Activated CD4-positive, CD25-positive, alpha-beta regulatory T cell (primary cell): ENCODE data around the gene ESYT3.
A peak's percentile ranks its signal among the peaks of the same experiment; 100 is the strongest.
"Not testable (repeated sequence)": the region's sequence is repeated elsewhere in the genome, so short reads cannot be mapped to it uniquely, and the experiment has no call there.

Source experiments
- DNase-seq, 4 experiments: peaks; one replicate each; lab custom pipeline; 2025; lab: John Stamatoyannopoulos, UW

ESYT3 gene

DNA sequence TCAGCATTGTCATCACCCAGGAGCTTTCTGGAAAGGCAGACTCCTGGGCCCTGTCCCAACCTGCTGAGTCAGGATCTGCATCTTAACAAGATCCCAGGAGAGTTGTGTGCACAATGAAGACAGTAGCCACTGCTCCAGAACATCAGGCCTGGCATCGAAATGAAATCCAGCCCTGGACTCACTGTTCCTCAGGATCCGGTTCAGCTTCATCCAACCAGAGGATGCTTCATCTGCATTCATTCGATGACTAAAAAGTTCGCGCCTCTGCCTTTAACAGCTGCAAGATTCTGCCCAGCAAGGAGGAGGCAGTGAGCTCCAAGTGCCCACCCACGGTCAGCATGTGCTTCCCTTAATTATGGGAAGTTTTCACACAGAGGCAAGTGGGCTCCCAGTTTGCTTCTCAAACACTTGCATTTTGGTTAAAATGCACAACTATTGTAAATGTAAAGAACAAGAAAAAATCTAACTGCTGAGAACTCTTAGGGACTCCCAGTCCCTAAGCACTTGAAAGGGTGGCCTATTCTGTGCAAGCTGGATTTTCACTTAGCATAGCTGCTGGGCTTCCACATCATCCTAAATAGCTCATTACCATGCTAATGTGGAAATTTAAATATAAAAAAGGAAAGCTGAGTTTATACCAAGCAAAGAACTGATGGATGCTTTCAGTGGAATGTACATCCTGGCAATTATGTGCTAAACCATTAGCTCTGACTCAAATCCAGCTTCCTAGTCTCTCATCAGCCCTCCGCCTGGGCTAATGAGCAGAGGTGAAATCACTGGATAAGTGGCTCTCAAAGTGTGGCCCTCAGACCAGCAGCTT is 25.5 kb upstream of the ESYT3 start:
- DNase-seq = no peak

DNA sequence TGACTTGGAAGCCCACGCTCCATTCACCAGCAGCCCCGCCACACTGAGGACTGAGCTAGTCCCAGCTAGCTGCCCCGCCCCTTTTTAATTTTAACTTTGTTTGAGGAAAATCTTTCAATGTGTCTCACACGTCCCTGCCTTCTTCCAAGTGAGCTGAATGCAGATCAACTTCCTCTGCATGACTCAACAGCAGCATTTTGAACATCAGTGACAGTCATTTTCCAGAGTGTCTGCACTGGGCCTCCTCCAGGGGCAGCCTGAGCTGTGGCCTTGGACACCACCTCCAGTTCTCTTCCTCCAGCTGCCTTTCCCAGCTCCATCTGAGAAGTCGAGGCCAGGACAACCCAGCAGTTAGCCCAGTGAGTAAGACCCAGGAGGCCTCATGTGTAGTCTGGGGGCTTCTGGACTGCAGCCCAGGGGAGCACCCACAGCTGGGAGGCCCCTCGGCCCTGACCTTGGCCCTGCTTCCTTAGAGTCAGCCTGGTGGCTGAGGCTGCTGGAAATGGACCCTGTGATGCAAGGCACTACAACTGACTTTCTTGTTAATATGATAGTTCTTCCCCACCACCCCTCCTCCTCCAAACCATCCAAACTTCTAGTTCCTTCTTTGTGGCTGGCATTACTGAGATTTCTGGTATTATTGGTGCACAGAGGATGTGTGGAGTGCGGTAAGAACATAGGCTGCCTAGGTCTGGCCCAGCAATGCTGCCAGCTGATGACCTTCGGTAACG is 21.4 kb upstream of the ESYT3 start:
- no peak for DNase-seq

DNA sequence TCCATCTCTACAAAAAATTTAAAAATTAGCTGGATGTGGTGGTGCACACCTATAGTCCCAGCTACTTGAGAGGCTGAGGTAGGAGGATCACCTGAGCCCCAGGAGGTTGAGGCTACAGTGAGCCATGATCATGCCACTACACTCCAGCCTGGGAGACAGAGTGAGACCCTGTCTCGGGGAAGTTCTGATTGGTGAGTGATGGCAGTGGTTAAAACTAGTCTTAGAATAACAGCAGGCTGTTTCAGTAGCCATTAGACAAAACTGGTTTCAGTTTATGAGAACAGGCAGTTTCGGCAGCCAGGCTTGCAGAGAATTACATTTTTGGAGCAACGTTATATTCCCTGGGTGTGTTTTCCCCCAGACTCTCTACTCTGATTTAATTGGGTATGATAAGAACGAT is 18.2 kb upstream of the ESYT3 start:
- not testable (repeated sequence) for DNase-seq

DNA sequence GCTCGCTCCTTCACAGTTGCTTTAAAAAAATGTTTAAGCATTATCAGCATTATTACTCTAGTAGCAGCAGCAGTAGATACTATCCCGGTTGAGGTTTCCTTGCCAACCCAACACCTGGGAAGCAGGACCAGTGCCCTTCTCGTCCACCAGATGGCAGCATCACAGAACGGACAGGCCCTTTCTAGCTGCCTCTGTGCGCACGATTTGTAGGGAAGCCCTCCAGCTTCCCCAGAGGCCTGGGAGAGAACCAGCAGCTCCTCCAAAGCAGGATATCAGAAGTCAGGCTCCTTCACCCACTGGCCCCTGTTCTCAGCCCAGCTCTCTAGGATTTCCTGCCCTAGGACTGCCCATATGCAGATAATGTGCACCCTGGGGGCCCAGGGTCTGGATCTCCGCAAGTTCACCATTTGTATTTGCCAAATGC is 16.8 kb upstream of the ESYT3 start:
- DNase-seq = peak; percentile 4 to 43 (median 18)

DNA sequence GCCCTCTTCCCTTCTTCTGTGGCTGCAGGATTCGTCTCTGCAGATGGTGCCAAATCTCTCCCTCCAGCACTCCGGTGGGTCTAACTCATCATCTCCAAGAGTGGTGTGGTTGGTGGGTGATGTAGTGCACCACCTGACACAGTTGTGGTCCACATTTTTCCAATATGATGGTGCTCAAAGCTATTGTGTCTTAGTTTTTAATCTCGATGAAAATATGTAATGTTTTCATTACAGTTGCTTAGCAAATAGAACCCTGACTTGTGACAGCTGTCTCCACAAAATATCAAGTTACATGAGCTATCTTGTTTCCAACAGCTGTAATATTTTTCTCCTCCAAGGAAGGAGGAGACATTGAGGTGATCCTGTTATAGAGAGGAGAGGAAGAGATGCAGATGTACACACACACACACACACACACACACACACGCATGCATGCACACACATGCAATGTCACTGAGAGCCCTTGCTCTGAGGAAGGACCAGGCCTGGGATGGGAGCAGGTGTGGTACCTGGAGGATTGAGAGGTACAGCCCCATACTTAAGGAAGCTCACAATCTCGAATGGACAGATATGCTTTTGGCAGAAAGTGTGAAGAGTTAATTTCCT is 15.7 kb upstream of the ESYT3 start:
- DNase-seq = no peak

DNA sequence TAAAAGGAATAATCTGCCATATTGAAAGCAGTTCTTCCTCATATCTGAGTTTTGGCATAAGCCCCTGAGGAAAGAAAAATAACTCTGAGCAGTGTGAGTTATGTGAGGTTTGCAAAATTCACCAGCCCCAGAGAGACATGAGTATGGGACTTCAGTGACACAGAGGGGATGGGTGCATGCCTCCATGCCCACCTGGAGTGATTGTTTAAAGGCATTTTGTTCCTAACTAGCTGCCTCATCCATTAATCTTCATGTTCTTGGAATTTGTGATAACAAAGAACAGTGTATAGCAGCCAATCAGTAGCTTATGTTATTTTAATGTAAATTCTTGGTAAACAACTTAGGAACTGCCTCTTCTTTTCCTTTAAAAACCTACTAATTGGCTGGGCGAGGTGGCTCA is 11.1 kb upstream of the ESYT3 start:
- no peak for DNase-seq

DNA sequence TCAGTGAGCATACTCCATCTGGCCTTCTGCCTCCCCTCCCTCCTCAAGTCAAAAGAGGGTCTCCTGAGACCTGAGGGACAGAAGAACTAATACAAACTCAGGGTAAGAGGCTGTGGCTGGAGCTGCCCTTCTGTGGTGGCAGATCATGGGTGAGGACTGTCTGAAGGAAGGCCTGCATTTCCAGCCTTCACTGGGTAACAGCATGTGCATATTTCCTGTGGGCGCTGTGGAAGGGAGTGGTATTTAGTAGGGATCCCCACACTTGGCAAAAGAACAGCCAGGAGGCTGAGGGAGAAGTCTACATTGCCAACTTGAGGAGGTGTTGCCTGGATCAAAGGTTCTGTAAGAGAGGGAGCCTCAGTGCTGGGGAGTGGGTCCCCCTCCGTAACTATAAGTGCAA is 10.1 kb upstream of the ESYT3 start:
- DNase-seq = no peak

DNA sequence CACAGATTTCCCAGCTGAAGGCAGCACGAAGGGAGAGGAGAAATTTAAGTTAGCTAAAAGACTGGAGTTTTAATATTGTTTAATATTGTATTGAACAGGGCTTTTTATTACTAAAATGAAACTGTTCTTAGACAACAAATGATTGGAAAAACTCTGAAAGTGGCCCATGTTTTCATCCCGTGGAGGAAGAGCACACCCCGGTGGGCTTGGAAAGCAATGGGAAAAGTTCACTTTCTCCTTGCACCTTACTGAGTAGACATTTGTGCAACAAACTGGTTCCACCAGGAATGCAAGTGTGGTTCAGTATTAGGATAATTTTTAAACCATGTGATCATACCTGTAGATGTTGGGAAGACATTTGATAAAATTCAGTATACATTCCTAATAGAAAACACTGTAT is 8.2 kb upstream of the ESYT3 start:
- no peak for DNase-seq

DNA sequence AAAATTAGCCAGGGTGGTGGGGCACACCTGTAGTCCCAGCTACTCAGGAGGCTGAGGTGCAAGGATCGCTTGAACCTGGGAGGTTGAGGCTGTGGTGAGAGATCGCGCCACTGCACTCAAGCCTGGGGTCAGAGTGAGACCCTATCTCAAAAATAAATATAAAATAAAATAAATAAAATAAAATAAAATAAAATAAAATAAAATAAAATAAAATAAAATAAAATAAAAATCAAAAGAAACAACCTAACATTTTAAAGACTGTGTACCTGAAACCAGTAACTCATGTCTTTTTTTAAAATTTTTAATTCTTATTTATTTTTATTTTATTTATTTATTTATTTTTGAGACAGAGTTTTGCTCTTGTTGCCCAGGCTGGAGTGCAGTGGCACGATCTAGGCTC is 7.7 kb upstream of the ESYT3 start:
- not testable (repeated sequence) for DNase-seq

DNA sequence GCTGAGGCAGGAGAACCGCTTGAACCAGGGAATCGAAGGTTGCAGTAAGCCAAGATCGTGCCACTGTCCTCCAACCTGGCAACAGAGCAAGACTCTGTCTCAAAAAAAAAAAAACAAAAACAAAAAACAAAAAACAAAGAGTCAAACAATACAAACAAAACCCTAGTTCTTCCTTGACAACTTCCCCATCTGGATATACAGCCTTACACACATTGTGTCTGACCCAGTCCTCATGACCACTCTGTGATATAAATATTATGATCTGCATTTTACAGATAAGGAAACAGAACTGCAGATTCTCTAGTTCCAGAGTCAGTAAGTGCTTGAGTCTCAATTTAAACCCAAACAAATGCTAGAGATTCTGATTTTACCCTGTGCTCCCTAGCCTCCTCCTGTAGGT is 4.8 kb upstream of the ESYT3 start:
- no peak for DNase-seq

DNA sequence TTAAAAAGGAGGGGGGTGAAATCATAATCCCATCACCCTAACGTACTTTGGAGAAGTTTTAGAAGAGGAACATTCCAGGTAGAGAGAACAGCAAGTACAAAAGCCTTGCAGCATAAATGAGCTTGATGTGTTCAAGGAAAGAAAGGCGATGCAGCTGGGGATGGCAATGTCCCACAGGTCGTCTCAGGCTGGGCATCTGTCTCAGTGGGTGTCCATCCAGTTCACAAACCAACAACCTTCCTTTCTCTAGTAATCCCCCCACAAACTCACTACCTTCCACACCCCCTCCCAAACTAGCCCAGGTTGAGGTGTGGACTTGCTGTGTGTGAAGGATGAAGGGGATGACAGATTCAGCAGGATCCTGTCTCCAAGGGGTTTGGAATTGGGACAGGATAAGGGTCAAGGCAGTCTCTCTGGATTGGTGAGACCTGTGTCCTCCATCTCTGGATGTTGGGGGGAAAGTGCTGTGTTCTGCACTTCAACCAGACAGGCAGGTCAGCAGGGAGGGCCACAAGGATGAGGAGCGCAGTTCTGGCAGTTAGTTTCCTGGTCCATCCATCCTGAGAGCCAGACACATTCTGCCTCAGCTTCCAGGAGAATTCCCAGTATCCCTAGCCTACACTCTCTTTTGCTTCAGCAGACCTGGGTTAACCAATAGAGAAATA is 1.7 kb upstream of the ESYT3 start:
- DNase-seq = no peak

DNA sequence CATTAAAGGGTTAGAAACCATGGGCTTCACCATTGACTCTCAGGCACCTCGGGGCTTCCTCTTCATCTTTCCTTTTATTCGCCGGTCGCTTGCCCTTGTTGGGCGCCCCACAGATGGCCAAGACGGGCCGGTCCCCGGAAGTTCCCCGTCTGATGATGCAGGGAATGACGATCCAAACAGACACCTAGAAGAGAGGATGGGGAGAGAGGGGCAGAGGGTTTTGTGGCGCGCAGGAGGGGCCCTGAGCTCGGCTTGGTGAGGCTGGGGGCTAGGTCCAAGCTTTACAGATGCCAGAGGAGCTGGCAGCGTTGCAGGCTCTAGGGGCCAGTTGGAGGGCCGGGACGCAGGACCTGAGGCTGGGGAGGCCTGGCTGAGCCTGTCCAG is 532 bp upstream of the ESYT3 start:
- DNase-seq = no peak

DNA sequence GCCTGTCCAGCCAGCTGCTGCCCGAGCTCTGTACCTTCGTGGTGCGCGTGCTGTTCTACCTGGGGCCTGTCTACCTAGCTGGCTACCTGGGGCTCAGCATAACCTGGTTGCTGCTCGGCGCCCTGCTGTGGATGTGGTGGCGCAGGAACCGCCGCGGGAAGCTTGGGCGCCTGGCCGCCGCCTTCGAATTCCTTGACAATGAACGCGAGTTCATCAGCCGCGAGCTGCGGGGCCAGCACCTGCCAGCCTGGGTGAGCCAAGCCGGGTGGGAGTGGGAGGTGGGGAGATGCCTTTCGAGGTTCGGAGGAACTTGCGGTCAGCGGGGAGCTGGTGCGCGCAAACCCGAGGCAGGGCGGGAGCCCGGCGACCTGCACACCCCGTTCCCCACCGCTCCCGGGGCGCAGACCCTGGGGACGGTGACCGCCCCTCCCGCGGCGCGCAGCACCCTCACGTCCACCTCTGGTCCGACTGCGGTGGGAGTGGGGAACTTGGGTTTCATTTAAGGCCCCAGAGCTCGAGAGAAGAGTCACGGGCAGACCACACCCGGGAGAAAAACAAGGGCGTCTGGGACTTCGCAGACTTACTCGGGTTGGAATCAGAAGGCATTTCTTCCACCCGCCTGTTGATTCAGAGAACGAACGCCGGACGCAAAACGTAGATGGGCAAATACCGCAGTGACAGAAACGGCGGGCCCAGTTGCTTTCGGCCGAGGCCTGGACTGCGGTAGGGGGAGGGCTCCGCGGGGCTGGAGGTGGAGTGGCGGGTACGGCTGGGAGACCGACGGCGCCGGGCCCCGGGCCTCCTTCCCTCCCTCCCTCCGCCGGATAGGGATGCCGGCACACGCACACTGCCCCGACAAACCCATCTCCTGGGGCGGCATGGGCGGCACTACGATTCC is 708 bp downstream of the ESYT3 start:
- no peak for DNase-seq

DNA sequence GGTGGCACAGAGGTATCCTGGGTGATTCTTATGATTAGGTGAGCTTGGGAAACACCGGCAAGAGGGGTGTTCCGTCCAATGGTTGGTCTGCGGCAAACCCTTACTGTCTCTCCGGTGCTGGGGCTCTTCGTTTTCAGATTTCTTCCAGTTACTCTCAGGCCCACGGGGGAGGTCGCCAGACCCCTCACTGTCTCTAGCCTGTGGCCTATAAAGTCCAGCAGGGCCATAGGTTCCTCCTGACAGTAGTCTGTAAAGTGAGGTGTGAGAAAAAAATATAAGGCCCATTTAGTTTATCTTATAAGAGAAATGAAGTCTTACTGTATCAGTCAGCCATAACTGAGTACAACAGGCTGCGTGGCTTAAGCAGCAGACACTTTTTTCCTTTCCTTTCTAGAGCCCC is 1.4 kb downstream of the ESYT3 start:
- DNase-seq = no peak

DNA sequence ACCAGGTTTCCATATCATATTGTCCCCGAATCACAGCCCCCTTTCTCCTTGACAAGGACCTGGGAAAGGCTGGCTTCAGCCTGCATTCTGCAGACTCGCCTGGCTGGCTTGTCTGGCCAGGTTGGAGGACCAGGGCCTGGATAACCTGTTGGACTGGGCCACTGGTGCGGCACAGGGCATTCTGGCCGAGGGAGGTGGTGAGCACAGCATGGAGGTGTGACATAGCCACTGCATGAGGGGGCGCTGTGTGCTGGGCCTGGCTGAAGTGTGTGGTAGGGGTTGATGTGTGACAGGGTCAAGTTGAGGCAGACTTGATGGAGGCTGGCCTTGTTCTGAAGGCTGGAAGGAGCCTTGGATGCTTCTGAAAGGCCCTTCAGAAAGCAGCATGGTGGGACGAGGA is 2.9 kb downstream of the ESYT3 start:
- no peak for DNase-seq

DNA sequence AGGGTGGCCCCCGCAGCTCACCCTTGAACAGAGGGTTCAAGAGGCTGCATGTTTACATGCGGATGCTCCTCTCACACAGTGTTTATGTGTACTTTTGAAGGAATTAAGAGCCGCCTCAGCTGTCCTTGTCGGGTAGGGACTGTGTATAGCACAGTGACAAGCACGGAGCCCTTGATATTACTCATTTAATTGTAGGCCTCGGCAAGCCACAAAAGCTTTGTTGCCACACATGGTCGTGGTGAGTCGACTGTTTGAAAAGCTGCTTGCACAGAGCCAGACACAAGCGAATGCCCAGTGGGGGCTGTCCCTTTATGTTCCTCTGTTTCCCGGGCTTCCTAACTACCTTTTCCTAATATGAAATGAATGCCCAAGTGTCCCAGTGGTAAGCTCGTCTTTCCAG is 4.5 kb downstream of the ESYT3 start:
- DNase-seq = no peak

DNA sequence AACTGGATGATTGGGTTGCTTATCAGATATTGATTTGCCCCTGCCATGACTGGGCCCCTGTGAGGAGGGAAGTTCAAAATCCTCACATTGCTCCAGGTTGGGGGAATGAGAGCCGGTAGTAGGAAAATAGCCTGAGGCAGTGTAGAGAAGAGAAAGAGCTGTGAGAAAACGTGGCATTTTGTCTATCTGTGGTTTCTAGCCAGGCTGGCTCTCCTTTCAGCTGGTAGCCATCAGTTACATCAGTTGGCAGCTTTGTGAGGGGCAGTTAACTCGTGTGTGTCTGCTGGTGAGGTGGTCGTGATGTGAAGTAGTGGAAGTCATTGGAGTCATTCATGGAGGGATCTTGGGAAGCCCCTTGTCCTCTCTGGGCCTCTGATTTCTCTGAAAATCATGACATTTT is 5.2 kb downstream of the ESYT3 start:
- DNase-seq = no peak

DNA sequence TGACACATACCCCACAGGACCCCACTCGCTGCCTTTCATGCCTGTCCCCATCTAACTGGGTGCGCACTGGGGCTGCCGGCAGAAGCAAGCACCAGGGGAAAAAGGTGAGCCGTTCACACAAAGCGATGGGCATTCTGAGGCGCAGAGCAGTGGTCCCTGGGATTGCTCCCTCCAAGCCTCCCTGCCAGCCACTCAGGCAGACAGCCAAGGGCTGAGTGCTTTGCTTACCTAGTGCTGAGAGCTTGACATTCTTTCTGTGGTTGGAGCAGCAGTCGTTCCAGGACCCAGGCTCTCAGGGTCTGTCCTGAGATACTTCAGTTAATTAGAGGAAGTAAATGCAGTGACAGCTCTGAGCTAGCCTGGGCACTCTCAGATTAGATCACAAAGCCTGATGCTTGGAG is 5.7 kb downstream of the ESYT3 start:
- DNase-seq = no peak

DNA sequence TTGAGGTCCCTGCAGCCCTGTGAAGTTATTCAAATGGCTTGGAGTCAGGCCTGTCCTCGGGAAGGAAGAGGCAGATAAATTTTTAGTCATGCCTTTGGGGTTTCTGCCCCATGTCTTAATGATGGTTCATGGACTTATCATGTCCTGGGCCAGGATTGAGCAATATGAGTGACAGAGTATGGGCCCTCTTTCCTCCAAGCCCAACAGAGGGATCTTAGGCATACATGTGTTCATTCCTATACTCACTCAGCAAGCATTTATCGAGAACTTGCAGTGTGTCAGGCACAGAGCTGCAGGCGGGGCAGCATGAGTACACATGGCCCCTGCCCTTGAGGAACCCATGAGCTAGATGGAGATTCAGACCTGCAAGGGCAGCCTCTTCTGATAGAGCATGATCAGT is 6.2 kb downstream of the ESYT3 start:
- no peak for DNase-seq

DNA sequence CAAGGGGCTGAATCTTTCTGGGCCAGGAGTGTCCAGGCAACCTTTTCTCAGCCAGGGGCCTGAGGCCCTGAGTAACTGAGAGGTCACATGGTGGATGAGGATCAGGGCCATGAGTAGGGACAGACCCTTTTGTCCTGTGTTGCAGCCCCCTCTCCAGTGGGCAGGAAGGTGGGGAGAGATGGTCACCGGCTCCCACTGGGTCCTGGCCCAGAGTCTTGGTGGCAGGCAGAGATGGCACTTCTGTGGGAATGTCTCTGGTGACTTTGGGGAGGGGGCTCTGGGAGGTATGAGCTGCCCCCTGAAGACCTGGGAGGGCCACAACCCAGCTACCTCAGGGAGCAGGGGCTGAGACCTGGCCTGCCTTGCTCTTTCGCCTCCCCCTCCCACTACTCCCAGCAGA is 6.8 kb downstream of the ESYT3 start:
- DNase-seq = no peak

DNA sequence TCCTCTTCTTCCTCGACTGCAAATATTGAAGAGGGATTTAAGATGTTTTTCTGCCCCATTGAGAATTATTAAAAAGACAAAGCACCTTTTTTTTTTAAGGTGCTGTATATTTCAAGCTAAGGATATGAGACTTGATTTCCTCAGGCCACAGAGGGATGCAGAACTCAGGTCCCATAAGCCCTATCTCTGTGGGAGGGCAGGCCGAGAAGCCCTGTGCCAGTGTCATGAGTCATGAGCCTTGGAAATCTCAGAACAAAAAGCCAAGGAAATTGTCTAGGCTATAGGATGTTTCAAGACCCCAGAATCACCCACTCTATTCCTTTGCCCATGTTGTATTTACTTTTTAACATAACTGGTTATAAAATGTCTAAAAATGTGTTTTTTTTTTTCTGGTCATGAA is 7.3 kb downstream of the ESYT3 start:
- no peak for DNase-seq

DNA sequence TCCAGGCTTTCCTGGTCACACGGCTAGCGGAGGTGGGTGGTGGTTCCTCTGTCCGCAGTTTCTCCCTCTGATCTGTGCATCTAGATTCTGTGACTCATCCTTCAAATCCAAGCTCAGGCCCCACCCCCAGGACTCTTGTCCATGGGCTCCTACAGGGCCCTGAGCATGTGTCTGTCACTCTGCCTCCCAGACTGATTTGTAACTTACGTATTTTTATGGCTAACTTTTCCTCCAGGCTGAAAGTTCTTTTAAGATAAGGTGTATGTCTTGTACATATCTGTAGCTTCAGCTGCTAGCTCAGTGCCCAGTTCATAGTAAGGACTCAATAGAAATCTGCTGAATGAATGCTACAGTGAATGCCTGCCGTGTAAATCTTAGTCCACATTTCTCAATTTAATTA is 8.0 kb downstream of the ESYT3 start:
- no peak for DNase-seq
